HepG2 (cell line): ENCODE results near the gene C2.

Experiments
- CTCF ChIP-seq: sonication (generic); formaldehyde crosslinking; IDR thresholded peaks from 2 replicates; pipeline ENCODE4 v1.5.0; 2020; ENCODE audit warnings: mild to moderate bottlenecking, missing genetic modification reagents, moderate library complexity
- EZH2 ChIP-seq: conservative IDR thresholded peaks from 2 replicates; pipeline ENCODE4 v1.6.1; 2012; ENCODE audit warnings: mild to moderate bottlenecking, low read depth, low read length, moderate library complexity
- FOXO4 ChIP-seq: sonication (generic); formaldehyde crosslinking; conservative IDR thresholded peaks from 2 replicates; pipeline ENCODE4 v1.8.1; 2023; ENCODE audit warnings: missing genetic modification reagents
- RFX1 ChIP-seq: fragments of 450-650 bp; IDR thresholded peaks from 2 replicates; pipeline ENCODE4 v1.6.1; 2017
- SRSF9 ChIP-seq: fragments of 200-400 bp; formaldehyde crosslinking; IDR thresholded peaks from 2 replicates; pipeline ENCODE4 v1.6.1; 2018; ENCODE audit warnings: borderline replicate concordance, mild to moderate bottlenecking, low read depth, low read length; ENCODE audit not compliant: insufficient read depth, poor library complexity, severe bottlenecking
- TARDBP ChIP-seq: sonication (generic); formaldehyde crosslinking; IDR thresholded peaks from 2 replicates; pipeline ENCODE4 v1.8.0; 2022; ENCODE audit warnings: mild to moderate bottlenecking, missing genetic modification reagents
- ZNF451 ChIP-seq: sonication (generic); formaldehyde crosslinking; IDR thresholded peaks from 2 replicates; pipeline ENCODE4 v1.5.0; 2020; ENCODE audit warnings: mild to moderate bottlenecking, missing genetic modification reagents
- TF ChIP-seq, protein P1 (sequence below): sonication (generic); formaldehyde crosslinking; IDR thresholded peaks from 2 replicates; pipeline ENCODE4 v1.5.0; 2020; ENCODE audit warnings: missing genetic modification reagents

DNA sequence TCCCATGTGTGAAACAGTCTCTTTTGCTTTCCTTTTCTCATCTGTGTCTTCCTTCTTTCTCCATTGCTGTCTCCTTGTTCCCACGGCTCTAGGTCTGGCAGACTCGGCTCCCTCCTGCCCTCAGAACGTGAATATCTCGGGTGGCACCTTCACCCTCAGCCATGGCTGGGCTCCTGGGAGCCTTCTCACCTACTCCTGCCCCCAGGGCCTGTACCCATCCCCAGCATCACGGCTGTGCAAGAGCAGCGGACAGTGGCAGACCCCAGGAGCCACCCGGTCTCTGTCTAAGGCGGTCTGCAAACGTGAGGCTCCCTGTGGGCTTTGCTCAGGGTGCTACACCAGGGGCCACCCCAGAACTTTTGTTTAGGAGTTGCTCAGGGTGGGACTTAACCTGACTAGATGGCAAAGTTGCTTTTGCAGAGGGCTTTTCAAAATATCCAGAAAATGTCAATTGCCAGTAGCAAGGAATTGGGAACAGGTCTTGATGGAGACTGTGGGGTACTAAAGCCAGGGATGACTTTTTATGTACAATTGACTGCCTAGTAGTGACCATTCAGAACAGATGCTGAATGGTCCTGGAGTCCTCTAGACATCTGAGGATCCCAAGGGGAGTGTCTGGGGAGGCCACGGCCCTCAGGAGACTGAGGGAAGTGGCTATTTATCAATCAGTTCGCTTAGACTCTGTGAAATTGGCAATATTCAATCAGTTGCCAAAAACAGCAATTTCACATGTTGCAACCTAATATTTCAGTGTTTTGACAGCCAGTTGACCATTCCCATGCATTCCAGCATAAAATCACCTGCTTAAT lies 550 bp downstream of the C2 start:
- TF ChIP-seq SRSF9 (no peak), TARDBP (CRISPR knock-in tag) (no peak), RFX1 (no peak), ZNF451 (CRISPR knock-in tag) (no peak), FOXO4 (CRISPR knock-in tag) (no peak), CTCF (CRISPR knock-in tag) (no peak), EZH2 (no peak)
- TF ChIP-seq, protein P1, sequence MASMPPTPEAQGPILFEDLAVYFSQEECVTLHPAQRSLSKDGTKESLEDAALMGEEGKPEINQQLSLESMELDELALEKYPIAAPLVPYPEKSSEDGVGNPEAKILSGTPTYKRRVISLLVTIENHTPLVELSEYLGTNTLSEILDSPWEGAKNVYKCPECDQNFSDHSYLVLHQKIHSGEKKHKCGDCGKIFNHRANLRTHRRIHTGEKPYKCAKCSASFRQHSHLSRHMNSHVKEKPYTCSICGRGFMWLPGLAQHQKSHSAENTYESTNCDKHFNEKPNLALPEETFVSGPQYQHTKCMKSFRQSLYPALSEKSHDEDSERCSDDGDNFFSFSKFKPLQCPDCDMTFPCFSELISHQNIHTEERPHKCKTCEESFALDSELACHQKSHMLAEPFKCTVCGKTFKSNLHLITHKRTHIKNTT = no peak
